HG03432 (cell line): ENCODE results near the gene SEPTIN5.

Experiments used
- ATAC-seq: cut with Tn5 transposase; IDR thresholded peaks from one replicate; pipeline ENCODE4 v1.9.1; 2021; ENCODE audit warnings: mild to moderate bottlenecking, moderate library complexity; ENCODE audit not compliant: unreplicated experiment

The SEPTIN5 gene

DNA sequence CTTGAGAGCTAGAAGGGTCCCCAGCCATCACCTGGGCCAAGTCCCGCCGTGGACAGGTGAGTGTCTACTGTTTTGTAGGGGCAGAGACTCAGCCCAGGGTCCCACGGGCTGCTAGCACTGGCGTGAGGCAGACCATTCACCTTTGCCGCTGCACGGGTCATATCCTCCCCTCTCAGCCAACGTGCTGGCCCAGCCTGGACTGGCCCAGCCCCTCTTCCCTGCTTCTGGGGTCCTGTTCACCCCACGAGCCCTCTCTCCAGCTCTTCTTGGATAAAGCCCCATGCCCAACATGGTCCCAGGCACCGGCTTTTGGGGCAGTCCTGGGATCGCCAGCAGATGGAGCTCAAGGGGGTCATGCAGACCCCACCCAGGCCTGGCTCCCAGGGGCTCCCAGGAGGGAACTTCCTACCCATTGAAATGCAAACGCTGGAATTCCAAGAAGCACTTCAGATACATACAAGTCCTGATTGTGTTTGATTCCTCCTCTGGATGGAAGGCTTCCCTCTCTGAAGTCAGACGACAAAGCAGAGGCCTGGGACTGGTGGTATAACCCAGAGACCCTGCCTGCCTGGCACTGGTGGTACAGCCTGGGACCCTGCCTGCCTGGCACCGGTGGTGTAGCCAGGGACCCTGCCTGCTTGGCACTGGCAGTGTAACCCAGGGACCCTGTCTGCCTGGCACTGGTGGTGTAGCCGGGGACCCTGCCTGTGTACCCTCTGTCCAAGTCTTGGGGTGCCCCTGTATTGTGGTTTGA is 8.9 kb upstream of the SEPTIN5 start:
- ATAC-seq: no peak

DNA sequence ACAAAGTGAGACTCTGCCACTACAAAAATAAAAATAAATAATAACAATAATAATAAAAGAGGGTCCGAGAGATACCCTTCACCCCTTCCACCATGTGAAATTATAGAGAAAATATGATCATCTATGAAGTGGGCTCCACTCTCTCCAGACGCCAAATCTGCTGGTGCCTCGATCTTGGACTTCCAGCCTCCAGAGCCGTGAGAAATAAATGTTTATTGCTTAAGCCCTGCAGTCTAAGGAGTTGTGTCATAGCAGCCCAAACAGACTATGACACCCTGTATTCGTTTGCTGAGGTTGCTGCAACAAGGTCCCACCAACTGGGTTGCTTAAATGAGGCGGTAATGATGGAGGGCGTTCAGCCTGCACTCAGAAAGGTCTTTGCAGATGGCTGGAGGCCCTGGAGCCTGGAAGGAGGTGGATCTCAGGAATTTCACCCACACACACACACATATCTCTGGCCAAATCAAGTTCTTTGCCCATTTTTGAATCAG is 7.6 kb upstream of the SEPTIN5 start:
- no peak for ATAC-seq

DNA sequence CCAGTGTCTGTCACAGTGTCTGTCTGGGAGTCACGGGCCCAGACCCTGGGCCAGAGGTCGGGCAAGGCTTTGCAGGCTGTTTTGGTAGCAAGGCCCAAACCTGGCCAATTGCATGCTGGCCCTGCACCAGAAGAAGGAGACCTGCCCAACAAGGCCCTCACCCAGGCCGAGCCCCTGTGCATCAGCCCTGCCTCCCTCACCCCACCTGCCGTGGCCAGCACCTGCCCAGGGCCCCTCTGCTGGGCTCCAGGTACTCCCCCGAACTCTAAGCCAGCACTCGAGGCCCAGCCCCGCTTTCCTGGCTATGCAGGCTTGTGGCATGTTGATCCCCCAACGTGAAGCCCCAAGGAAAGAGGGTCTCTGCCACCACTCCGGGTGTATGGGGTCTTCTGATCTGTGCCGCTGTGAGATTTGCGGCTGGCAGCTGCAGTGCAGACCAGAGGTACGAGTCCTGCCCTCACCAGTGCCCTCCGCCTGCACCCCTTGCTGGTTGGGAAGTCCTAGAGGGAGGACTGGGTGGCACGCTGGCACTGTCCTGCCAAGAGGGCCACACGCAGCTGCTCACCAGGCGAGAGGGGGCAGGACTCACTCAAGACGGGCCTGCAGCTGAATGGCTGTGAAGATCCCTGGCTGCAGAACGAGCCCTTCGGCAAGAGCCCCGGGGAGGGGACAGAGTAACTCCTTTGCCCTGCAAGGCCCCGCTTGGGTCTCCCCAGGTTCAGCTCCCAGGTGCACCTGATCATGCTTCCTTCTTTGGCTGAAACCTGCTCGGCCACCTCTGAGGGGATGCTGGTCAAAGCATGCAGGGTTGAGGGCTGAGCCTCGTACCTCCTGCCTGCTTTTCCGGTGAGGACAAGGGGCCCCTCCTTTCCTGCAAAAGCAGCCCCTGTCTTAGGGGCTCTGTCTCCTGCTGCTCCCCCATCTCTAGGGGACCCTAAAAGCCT is 6.7 kb upstream of the SEPTIN5 start:
- no peak for ATAC-seq

DNA sequence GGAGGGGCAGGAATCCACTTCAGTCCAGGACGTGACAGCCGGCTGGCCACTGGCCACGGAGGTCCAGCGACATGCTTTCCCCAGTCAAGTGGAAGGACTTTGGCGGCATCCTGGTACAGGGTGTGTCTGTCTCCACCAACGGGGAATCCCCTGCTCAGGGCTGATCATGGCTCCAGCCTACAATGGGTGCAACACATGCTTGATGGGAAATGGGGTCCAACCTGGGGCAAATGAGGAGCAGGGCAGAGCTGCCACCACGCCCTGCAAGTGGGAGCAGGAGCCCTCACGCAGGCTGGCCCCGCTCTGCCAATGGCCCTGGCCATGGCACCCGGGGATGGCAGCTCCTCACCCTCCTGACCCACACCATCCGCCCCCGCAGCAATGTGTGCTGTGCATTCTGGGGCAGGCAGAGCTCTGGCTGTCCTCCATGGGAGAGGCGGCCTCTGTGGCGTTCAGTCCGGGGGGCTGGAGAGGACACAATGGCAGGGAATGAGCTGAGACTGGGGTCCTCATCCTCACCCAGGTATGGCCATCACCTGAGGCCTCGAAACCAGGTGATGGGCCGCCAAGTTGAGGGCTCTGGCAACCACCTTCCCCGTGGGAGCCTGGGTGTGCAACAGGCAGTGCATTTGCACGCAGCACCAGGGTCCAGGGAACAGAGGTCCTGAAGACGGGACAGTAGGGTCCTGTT is 5.8 kb upstream of the SEPTIN5 start:
- no peak for ATAC-seq

DNA sequence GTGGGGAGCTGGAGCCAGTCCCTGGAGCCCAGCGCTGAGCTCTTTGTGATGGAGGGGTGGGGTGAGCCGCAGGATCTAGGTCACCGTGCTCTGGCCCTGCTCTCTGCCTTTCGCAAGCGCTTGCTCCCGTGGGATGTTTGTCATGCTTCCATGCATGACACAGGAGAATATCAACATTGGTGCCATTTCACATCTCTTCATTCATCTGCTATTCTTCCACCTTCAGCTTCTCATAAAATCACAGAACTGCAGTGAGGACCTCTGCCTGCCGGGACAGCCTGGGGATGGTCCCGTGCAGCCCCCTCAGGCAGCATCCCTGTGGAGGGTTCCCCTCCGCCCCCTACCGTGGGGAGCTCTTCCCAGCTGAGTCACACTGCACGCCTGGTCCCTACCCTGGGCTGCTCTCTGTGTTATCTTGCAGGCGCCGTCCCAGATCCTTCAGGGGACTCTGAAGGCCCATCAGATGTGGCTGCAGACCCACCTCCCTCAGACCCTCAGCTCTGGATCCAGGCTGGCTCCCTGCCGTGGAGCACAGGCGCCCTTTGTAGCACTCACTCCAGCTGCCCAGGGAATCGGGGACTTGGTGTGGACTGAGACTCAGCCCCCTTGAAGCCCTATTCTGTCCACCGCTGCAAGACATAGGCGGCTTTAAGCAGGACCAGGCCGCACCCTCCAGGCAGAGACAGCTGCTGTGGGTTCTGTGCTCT is 5.1 kb upstream of the SEPTIN5 start:
- no peak for ATAC-seq

DNA sequence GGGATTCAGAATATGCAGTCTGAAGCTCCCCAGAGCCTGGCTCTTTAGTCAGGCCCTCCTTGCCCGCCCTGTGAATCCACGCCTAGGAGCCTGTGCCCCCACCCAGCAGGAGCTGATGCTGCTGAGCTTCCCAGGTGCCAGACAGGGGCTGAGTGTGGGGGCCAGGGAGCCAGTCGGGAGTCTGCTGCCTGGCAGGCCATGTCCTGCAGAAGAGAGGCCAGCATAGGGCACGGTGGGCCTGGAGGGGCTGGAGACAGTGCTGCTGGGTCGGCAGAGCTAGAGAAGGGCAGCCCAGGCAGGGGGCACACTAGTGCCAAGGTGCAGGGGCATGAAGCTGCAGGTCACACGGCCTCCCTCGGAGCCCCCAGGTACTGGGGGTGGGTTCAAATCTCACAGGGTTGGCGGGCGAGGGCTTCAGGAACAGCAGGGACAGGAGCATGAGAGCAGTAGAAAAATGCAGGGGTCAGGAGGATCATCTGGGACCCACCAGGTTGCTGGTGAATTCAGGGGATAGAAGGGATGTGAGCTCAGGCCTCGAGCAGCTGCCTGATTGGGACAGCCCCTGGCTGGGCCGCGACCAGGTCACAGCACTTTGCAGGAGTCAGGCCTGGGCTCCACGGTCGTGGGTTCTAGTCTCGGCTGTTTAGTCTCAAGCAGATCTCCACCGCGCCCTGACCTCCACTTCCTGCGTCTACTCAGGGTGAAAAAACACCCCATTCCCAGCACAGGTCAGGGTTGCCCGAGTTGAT is 4.1 kb upstream of the SEPTIN5 start:
- ATAC-seq: no peak

DNA sequence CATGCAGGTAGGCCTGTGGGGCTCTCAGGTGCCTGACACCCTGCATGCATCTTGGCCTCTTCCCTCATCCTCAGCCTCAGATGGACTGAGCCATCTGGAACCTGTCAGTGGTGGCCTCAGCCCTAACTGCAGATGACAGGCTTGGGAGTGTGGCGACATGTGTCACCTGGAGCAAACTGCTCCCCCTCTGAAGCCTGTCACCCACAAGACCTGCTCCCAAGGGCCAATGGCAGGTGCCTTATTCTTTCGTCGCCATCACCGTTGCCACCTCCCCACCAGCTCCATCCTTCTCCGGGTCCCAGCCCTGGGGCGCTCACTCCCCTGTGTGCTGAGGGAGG is 3.6 kb upstream of the SEPTIN5 start:
- no peak for ATAC-seq

DNA sequence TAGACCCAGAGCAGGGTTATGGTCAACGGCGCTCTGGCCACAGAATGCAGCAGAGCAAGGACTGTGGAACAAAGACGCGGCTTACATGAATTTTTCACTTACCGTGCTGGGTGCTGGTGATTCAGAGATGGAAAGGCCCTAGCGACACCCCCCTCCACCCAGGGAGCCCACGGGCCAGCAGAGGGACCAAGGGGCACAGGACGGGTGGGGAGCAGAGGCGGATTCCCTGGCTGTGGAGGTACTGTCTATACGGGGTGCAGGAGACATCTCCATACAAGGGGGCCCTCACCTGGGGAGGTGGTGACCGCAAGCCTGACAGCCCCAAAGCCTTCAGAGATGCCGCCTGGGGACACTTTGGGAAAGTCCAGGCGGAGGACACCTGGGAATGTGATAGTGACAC is 1.1 kb upstream of the SEPTIN5 start:
- ATAC-seq: no peak

- ATAC-seq: no peak
Measured at GRCh38 chr22:19713650-19714311, 522 bp upstream of the SEPTIN5 start.

- ATAC-seq: no peak
Measured at GRCh38 chr22:19715188-19715930, 1.1 kb downstream of the SEPTIN5 start.

- no peak for ATAC-seq
Measured at GRCh38 chr22:19716041-19716828, 1.9 kb downstream of the SEPTIN5 start.

DNA sequence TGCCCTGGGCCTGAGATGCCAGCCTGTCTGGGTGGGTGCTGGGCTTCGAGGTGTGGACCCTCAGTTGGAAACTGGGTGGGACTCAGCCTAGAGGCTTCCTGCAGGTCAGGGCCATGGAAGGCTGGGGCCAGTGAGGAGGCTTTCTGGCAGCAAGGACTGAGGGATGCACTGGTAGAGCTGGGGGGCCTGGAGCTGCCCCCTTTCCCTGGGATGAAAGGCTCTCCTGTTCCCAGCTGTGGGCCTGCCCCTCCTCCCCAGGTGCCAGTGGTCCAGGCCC is 2.5 kb downstream of the SEPTIN5 start:
- ATAC-seq: no peak

GRCh38 chr22:19717181-19717580 is 2.9 kb downstream of the SEPTIN5 start:
- ATAC-seq: no peak

- peak; percentile 54 for ATAC-seq
Measured at GRCh38 chr22:19717691-19718455, 3.6 kb downstream of the SEPTIN5 start.

DNA sequence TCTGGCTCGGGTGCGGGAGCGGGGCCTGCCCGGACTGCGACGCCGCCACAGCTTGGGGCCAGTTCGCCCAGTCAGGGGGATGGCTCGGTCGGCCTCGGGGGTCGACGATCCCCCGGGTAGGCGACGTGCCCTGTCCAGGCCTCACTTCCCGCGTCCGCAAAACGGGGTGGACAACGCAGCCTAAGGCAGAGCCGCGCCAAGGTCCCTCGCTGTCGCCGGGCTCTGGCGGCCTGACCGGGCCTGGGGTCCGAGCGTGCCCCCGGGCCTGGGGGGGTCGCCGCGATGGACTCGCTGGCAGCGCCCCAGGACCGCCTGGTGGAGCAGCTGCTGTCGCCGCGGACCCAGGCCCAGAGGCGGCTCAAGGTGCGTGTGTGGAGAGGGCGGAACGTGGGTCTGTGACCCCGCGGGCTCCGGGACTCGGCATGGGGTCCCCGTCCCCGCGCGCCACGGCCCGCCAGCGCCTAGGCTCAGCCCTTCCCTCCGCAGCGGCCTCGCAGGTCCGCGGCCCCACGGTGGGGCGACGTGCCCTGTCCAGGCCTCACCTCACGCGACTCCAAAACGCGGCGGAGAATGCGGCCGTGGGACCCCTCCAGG is 4.2 kb downstream of the SEPTIN5 start:
- no peak for ATAC-seq

DNA sequence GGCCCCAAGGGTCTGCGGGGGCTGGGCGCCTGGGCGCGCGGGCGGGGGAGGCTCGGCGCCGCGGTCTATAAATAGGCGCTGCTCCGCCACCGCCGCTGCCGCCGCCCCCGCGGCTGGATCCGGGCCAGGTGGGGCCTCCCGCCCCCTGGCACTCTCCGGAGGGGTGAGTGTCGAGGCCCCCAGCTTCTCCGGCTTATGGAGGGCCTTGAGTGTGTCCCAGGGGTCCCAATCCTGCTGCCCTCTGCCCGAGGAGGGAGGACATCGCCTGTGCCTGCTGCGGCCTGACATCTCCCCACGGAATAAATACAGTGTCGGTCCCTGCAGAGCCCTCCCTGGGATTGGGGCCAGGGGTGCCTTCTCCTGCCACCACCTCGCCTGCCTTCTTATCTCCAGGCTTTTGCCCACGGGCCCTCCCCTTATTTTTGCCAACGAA is 4.8 kb downstream of the SEPTIN5 start:
- no peak for ATAC-seq

- ATAC-seq: no peak
Measured at GRCh38 chr22:19719488-19720021, 5.3 kb downstream of the SEPTIN5 start.
